GM19397 (cell line): ENCODE measurements around the gene GTF2H4.

Experiments
- ATAC-seq: cut with Tn5 transposase; IDR thresholded peaks from one replicate; pipeline ENCODE4 v1.9.1; 2021; ENCODE audit warnings: mild to moderate bottlenecking, moderate library complexity; ENCODE audit not compliant: unreplicated experiment

The GTF2H4 gene

GRCh38 chr6:30882204-30882758 lies 25.7 kb upstream of the GTF2H4 start:
- no peak for ATAC-seq

DNA sequence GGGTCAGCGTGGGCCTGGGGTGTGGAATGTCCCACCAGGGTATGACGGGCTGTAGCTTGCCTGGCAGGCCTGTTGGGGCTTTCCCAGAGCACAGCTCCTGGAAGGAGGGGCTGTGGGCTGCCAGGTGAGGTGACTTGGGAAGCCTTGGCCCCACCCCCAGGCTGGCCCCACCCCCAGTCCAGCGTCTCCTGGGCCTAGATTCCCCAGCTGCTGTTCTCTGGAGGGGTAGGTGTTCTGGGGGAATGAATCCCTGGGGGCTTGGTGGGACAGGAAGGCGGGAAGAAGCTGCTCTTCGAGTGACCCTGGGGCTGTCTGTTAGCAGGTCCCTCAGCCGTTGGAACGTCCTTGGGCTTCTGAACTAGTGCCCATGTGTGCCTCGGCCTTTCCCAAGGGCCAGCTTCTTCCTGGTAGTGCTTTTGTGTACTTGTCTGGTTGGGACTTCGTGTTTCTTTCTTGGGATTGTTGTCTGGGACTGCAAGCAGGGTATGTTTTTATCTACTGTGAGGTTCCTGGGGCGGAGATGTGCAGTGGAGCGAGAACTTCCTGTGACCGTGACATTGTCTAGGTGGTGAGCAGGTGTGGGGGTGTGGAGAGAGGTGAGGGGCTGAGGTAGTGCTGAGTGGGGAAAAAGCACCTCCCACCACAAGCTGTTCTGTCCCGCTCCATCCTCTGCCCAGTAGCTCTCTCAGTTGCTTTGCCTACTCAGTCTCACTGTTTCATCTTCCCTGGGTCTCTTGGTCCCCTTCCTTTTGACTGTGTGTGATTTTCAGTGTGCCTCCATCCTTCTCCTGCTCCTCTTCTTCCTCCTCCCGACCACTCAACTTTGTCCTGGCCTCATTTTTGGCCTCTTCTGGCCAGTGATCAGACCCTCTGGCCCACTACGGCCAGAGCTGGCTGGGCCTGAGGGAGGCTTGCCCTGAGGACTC lies 25.0 kb upstream of the GTF2H4 start:
- no peak for ATAC-seq

DNA sequence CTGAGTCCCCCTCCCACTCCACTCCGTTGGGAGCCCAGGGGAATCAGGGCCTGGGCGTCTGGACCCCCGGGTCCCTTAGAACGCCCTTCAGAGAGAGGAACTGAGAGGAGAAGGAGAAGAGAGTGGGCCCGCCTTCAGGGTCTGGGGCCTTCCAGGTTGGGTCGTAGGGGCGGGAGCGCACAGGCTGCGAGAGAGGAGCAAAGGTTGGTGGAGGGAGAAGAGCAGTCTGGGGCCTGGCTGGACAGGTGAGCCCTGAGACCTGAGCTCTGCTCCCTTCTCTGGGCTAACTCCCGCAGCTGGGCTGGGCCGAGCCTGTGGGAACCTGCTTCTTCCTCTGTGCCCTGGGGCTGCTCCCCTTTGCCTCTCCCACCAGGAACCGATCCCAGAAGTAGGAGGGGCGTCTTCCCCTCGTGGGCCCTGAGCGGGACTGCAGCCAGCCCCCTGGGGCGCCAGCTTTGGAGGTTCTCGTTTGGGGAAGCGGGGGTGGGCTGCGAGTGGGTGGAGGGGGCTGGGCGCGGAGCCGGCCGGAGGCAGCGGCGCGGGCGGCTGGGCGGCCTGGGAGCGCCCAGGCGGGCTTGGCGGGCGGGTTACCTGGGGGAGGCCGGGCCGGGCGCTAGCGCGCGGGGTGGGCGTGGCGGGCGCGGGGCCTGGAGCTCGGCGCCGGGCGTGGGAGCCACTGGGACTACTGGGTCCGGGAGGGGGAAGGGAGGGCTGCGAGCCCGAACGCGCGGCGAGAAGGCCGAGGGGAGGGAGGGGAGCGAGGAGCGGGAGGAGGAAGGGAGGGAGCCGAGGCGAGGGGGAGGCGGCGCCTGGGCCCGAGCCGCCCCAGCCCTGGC lies 24.1 kb upstream of the GTF2H4 start, which contains the start of gene DDR1:
Gene DDR1, plus strand, starts transcription at position 835 of the 836 bp plus-strand sequence. CDS start 4,211 bp downstream, outside the sequence.
- no peak for ATAC-seq

GRCh38 chr6:30884521-30885480 lies 23.2 kb upstream of the GTF2H4 start:
- ATAC-seq, result no peak

DNA sequence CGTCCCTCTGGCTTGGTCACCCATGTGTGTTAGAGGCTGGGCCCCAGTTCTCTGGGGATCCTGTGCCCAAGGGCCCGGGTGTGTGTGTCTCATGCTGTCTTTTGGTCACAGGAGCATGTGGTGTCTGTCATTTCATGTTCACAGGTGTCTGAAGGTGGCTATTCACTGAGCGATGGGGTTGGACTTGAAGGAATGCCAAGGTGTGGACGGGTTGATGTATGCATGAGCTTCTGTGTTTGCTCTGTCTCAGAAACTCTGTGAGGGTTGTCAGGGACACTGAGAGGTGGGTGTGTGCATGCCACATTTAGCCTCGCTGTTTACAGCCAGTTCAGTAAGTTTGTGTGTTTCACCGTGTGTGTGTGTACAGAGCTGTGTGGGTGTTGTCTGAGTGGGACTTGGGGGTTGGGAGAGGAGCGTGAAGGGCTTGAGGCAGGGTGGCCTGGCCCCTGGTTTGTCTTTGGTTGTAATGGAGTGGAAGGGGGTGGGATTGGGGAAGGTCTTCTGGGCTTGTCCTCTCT lies 22.5 kb upstream of the GTF2H4 start:
- ATAC-seq, result no peak

DNA sequence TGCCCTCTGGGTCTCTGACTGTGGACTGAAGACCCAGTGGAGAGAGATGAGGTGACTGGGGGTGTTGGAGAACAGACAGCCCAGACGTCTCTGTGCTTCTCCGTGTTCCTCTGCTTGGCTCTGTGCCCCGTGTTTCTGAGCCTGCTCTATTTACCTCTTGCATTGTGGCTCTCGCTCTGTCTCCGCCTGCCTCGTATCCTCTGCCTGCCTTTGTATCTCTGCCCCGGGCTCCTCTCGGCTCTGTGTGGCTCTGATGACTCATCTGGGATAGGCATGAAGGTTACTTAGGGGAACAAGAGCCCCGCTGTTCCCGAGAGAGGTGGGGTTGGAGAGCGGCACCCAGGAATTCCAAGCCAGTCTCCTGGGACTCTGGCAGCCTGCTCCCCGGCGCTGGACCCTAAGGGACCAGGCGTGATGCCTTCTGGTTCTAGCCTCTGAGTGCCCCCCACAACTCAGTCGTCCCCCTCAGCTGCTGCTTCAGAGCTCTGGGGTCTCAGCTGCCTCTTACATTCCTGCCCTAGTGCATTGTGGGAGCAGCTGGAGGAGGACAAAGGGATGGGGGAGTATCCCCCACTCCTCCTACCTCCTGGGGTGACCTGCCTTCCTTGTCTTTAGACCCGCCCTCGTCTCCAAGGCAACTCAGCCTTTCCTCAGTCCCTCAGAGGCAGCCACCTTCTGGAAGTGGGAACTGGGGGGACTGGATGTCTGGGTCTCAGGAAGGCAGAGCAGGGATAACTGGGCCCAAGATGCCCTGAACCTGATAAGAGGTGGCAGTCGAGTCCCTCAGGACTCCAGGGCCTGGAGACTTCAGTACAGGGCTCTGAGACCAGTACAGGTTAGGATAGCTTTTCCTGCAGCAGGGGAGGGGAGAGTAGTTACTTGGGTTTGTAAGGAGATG lies 21.8 kb upstream of the GTF2H4 start:
- ATAC-seq, result no peak

DNA sequence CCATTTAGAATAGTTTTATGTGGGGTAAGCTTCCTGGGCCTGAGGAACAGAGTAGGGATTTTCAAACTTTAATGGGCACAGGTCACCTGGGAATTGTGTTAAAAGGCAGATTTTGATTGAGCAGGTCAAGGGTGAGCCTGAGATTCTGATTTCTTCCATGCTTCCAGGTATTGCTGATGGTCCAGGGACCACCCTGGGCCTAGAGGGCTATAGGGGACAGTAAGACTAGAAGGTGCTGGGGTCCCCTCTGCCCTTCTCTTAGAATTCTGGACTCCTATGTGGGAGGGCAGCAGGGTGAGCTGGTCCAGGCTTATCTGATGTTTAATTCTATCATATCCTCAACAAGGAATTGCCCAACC lies 21.1 kb upstream of the GTF2H4 start:
- ATAC-seq, result no peak

- ATAC-seq, result no peak
Observed at GRCh38 chr6:30887901-30888815, 19.8 kb upstream of the GTF2H4 start.

GRCh38 chr6:30888816-30889495 lies 19.1 kb upstream of the GTF2H4 start:
- ATAC-seq, result no peak

DNA sequence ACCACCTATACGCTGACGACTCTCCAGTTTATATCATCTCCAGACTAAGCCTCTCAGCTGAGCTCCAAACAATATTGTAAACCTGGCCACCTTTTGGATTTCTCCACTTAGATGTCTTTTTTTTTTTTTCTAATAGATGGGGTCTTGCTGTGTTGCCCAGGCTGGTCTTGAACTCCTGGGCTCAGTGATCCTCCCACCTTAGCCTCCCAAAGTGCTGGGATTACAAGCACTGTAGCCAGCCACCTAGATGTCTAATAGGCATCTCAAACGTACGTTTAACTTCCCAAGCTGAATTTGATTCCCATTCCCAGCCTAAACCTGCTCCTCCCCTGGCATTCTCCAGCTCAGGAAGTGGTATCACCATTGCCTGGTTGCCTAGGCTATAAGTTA lies 18.5 kb upstream of the GTF2H4 start:
- no peak for ATAC-seq

DNA sequence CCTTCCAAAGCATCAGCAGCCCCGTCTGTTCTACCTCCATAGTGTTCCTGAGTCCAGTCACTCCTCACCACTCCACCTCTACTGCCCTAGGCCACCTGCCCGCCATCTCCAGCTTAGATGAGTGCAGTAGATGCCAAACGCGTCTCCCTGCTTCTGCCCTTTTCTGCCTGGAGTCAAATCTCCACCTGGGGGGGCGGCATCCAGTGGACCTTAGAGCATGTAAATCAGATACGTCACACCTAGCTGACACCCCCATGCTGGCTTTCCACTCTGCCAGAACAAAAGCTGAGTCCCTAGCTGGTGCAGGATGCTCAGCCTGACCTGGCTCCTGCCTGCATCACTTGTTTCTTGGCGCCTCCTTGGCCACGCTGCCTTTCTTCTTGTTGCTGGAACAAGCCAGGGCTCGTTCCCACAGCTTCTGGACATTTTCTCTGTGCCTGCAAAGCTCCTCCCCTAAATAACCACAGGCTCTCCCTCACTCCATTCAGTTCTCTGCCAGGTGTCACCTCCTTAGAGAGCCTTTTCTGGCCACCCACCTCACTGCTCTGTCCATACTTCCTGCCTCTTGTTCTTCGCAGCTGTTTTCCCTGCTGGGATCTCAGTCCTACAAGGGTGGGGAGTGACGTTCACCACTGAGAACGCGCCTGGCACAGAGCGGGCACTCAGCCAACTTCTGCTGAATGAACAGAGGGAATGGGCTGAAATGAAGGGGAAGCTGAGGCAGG lies 17.9 kb upstream of the GTF2H4 start:
- no peak for ATAC-seq

GRCh38 chr6:30890646-30891449 lies 17.2 kb upstream of the GTF2H4 start:
- ATAC-seq, result no peak

GRCh38 chr6:30891450-30891723 lies 16.6 kb upstream of the GTF2H4 start:
- ATAC-seq, result no peak

DNA sequence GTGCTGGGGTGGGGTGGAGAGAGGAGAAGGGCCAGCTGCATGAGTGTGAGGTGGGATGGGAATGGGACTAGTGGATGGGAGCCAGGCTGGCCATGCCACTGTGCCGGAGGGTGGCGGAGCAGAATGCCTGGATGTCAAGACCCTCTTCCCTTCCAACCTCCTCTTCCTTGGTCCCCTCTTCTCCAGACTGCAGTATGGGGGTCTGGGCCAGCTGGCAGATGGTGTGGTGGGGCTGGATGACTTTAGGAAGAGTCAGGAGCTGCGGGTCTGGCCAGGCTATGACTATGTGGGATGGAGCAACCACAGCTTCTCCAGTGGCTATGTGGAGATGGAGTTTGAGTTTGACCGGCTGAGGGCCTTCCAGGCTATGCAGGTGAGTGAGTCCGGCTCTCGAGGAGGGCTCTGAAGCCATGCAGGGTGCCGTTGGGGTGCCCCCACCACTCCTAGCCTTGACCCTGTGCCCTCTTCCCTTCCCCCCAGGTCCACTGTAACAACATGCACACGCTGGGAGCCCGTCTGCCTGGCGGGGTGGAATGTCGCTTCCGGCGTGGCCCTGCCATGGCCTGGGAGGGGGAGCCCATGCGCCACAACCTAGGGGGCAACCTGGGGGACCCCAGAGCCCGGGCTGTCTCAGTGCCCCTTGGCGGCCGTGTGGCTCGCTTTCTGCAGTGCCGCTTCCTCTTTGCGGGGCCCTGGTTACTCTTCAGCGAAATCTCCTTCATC lies 16.0 kb upstream of the GTF2H4 start:
- no peak for ATAC-seq

DNA sequence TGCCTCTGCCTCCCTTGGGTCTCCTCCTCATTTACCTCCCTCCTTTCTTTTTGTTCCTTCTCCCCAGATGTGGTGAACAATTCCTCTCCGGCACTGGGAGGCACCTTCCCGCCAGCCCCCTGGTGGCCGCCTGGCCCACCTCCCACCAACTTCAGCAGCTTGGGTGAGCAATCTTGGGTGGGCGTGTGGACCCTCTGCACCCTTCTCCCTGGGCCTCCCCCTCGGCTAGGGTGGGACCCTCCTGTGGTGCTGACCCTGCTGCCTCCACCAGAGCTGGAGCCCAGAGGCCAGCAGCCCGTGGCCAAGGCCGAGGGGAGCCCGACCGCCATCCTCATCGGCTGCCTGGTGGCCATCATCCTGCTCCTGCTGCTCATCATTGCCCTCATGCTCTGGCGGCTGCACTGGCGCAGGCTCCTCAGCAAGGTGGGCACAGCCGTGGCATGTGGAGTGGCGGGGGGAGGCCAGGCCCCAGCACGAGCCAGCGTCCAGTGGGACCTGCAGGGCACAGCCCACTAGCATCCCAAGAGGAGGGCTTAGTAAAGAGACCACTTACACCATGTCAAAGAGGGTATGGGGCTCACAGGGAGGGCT lies 14.9 kb upstream of the GTF2H4 start:
- ATAC-seq, result no peak
